DMS153 treated with DMSO at 0.1 percent for 48 hours (cell line): Measurements from ENCODE around the gene TLE4.
"Not testable (repeated sequence)": the region's sequence is repeated elsewhere in the genome, so short reads cannot be mapped to it uniquely, and the experiment has no call there.

Source experiments
- DNase-seq: peaks from one replicate; lab custom pipeline; 2025; ENCODE audit not compliant: unreplicated experiment; lab: John Stamatoyannopoulos, UW

Gene TLE4

DNA sequence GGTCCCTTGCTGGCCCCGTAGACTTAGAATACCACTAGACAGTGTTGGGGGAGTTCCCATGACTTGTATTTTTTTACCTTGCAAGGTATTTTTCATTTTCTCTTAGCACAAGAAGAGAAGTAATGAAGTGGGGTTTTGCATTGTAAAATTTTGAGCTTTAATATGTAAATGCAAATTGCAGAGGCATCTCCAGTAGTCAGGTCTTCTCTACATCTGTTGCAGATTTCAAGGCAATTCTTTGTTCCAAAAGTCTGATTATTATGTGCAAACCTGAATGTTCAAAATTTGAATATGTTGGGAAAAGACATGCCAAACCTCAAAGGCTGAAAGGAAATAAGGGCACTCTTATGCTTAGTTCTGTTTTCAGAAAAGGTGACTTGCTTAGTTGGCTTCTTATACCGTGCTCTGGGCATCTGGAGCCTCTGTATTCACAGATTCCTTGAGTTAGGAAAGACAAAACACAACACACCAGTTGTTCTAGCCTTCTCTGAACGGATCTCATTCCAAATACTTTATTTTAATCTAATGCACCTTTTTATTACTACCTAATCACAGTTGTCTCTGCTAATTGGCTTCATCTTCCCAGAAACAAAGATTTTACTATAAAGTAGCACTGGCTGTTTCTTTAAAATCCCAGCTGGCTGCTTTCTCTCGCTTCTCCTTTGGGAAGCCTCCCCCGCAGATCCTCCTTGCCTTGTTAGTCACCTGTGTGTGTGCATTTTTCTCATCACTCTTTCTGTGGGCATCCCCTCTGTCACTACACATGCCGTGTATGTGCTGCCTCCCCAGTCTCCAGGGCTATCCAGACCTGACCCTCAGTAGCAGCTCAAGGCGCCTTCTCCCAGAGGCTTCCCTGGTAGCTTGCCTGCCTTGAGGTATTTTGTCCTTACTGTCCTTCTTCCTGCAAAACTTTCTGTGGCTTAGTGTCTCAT, 138.2 kb downstream of the TLE4 start:
- DNase-seq, result no peak

DNA sequence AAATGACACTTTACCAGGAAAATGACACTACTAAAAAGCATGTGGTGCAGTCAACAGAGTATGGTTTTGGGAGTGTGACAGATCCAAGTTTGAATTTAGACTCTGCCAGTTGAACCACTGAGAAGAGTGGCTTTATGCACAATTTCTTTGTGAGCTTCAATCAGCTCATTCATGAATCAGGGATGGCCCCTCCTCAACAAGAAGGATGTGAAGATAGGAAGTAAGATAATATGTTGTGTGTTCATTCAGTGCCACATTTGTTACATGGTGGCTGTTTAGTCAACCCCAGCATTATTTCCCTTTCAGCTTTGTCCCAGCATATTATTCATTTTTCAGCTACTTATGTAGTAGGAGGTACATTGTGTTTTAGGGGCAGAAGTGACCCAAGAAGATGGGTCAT, 140.1 kb downstream of the TLE4 start:
- DNase-seq, result no peak

DNA sequence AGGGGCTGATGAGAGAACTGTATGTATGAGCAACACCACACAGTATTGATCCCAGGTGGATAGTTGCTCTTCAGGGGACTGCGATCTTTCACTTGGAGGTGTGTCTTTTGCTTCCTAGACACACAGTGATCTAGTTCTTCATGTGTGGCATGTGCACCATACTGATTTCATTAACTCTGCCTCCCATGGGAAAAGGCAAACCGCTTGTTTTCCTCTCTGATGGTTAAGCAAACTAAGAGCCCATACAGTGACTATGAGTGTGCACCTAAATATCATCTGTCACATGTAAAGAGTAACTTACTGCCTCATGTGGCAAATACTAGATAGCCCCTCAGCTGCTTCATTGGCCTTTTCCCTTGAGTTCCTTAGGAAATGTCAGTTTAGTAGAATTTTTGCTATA, 147.3 kb downstream of the TLE4 start:
- no peak for DNase-seq

DNA sequence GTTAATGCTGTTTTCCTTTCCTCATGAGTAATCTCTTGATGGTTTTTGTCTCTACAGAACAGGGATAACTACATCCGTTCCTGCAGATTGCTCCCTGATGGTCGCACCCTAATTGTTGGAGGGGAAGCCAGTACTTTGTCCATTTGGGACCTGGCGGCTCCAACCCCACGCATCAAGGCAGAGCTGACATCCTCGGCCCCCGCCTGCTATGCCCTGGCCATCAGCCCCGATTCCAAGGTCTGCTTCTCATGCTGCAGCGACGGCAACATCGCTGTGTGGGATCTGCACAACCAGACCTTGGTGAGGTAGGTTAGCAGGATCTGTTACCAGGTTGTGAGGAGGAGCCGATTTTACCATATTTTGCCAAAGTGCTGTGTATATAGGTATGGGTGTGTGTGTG, 148.2 kb downstream of the TLE4 start:
- no peak for DNase-seq

DNA sequence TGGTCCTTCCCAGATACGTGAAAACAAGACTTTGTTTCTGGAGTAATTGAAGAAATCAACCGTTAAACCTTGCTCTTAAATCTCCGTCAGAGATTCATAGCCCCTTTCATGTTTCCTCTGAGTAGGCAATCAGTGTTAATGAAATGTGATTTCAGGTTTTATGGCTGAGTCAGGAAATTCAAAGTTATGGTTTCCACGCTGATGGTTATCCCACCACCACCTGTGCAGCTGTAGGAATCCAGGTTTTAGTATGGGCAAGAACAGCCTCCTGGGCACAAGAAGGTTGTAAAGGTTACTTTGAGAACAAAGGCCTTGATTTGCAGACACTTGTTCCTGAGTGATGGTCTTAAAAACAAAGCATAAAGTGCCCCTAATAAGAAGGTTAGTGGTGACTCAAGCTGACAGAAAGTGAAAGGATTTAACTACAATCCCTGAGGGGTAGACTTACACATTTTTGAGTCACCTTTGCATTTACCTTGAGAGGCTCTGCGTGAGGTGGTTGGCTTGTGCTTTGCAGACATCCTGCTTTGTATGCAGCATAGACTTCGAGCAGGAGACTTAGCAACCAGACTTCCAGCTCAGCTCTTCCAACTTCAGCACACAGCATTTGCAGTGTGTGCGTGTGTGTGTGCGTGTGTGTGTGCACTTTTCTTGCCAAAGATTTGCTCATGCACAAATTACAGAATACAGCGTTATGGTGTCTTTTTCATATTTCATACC, 159.6 kb downstream of the TLE4 start:
- no peak for DNase-seq

DNA sequence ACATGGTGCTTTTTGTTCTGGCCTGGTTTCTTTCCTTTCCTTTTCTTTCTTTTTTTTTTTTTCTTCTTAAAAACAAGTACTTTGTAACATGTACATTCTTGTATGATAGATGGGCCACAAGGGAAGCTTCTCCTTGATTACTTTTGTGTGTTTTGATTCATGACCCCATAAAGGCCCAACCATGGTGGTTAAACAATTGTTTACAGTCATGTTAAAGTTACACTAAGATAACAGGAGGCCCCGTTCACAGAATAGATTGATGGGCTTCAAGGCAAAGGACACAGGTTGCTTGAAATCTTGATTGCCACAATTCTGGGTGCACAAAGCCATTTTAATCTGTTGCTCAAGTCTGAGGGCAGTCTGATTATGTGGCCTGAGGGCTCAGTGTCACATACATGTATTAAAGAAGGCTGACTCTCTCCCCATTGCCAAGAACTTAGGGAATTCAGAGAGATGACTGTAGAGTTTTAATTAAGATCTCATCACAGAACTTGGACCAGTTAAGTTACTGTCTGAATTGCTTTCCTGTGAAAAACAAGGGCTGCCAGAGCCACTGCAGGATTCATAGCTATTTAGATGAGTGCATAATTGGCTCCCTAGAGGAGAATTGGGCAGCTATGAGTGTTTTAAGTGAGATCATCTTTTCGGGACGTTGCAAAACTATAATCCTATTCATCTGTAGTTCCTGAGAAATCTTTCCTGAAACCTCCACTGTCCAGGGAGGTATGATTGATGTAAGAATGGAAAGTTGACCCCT, 163.4 kb downstream of the TLE4 start:
- no peak for DNase-seq

DNA sequence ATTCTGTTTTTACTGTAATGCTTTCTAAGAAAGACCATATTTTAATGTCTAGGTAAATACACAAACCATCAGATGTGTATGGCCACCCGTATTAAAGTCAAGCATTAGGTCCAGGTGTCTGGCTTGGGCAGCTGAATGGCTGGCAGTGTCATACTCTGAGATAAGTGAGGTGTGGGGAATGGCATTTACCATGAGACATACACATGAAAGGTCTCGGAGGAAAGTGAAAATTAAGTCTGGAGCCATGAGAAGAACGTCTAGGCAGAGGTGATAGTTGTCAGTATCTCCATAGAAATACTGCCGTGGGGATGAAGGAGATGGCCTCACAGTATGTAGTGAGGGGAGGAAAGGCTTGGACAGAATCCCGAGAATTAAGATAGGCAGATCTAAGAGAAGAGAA, 164.3 kb downstream of the TLE4 start:
- DNase-seq, result no peak

DNA sequence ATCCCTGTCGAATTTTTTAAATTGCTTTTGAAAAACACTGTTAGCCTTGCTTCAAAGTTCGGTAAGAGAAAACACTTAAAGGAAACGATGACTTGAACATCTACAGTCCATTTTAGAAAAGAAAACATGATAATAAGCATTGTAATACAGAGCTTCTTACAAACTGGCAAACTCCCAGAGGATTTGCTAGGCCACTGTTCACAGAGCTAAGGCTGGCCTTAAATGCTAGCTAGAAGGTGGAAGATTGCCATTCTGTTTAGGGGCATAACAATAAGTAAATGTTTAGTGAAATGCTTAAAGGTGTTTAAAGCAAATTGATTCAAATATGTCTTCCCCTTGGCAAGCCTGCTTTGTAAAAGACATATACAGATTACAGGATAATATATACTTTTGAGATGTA, 169.6 kb downstream of the TLE4 start:
- no peak for DNase-seq

DNA sequence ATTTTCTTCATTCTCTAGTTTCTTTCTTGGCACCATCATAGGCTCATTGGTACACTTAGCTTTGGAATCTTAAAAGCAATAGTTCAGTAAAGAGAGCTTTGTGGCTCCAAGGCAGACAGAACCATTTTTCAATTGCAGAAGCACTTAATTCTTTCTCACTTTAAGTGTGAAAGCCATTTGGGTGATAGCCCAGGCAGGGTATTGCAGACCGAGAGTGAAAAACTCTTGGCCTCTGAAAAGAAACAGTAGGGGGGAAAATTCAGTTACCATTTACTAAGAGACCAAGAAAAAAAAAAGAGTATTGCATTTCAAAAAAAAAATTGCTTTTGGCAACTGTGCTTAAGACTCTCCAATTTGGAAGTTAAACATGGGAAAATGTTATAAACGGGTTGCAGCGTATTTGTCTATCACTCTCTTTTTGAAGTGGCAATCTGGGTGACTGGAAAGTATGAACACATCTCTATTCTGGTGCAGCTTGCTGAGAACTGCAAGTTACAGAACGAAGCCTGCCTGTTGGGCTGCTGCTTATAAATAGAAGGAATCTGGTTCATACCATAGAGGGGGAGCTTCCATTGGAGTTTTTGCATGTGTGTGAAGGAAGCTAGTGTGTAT, 170.5 kb downstream of the TLE4 start:
- no peak for DNase-seq

DNA sequence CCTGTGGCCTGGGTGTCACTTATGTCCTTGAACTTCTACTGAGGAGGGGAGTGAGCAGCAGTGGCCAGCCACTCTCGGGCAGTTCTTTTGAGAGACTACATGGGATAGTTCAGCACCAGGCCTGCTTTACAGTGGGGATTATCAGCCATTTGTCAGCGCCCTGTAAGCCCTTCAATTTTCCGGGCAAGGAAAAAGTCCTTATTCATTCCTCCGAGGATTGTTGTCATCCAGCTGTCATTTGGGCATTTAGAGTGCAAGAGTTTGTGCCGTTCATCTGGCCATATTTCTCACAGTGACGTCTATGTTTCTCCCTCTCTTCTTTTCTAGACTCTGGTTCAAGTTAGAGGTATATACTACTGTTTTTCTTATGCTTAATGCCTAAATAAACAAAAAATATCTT, 172.8 kb downstream of the TLE4 start:
- no peak for DNase-seq

DNA sequence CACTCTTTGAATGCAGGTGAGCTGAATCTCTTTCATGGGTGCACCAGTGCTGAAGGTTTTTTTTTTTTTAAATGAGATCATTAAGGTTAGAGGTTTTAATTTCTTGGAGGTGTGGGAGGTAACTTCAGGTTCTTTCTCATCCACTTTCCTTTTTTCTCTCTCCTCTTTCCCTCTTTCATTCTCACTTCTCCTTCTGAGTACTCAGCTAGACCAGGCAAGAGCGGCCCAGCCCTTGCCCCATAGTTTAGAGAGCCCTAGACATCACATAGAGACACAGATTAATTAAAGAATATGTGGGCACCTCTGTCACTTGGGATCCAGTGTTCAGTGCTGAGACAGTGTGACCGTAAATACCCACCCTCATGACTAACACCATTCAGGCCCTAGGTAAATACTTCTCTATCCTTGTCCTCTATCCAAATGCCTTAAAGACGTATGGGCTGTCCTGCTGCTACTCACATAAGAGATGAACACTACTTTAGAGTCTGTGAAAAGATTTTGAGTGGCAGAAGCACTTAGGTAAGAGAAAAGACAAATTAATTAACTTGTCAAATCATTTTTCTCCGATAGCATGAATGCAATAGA, 174.1 kb downstream of the TLE4 start:
- no peak for DNase-seq

DNA sequence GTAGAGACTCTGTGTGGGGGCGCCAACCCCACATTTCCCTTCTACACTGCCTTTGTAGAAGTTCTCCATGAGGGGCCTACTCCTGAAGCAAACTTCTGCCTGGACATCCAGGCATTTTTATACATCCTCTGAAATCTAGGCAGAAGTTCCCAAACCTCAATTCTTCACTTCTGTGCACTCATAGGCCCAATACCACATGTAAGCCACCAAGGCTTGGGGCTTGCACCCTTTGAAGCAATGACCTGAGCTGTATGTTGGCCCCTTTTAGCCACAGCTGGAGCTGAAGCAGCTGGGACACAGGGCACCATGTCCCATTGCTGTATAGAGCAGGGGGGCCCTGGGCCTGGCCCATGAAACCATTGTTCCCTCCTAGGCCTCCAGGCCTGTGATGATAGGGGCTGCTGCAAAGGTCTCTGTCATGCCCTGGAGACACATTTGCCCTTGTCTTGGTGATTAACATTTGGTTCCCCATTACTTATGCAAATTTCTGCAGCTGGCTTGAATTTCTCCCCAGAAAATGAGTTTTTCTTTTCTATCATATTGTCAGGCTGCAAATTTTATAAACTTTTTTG, 180.2 kb downstream of the TLE4 start:
- DNase-seq, result not testable (repeated sequence)

DNA sequence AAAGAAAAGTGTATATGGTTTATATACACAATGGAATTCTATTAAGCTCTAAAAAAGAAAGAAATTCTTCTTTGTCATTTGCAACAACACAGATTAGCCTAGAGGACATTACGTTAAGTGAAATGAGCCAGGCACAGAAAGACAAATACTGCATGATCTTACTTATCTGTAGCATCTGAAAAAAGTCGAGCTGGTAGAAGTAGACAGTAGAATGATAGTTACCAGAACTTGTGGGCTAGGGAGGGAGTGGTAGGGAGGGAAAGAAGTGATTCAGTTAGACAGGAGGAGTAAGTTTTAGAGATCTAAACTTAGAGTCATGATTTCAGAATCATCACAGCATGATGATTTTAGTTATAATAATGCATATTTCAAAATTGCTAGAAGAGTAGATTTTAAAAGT, 184.6 kb downstream of the TLE4 start:
- DNase-seq, result no peak

DNA sequence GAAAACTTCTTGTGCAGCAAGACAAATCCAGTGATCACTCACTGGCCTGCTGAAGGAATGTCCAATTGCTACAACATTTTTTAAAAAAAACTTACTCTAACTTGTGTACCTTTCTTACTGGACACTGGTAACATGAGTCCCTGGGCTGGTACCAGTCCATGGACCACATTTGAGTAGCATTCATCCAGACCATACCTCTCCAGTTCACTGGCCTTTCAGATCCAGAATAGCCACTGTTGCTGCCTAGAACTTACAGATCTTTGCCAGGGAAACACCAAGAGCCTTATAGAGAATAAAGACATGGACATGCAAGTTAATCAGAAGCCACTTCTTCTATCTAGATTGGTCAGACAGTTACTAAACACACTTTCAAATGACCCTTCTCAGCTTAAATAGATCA, 185.3 kb downstream of the TLE4 start:
- no peak for DNase-seq

DNA sequence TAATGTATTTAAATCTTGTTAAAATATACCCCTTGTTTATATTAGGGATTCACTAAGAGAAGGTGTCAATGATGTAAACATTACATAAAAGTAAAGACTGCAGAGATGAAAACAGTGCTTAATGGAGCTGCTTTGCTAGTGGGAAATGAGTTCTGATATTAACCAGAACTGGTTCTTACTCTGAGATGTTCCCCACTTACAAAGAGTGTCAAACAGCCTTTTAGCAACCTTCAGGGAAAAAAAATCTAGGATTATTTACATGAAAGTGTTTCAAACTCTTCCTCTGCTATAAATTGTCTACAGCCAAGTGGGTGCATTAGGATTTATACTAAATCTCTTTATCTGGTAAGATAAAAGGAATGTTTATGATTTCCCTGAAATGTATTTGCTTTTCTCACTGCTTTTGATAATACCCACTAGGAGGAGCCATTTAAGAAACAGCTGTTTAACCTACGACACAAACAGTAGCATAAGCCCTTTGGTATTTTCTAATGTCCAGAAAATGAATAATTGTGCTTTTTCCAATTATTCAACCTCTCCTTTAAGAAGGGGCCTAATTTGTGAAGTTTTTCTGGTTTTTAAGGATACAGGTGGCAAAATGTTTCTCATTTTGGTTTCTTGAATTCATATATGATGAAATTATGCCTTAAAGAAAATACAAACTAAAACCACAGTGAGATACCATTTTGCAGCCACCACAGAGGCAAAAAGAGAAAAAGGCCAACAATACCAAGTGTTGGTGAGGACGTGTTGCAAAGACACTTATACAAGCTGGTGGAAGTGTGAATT, 186.3 kb downstream of the TLE4 start:
- no peak for DNase-seq

DNA sequence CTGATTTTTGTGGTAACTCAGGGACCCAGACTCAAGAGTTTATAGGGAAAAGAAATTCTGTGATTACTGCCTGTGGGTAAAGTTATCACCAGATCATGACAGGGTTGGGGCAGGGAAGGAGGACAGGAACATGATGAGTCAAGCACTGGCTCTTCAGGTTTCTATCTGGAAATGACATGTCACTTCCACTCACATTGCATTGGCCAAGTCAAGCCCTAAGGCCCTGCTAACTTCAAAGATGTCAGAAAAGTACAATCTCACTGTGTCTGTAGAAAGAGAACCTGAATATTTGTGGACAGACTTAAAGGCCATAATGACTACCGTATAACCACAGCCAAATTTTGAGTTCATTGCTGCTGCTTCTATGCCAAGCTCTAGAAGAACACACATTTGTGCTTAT, 187.7 kb downstream of the TLE4 start:
- no peak for DNase-seq

DNA sequence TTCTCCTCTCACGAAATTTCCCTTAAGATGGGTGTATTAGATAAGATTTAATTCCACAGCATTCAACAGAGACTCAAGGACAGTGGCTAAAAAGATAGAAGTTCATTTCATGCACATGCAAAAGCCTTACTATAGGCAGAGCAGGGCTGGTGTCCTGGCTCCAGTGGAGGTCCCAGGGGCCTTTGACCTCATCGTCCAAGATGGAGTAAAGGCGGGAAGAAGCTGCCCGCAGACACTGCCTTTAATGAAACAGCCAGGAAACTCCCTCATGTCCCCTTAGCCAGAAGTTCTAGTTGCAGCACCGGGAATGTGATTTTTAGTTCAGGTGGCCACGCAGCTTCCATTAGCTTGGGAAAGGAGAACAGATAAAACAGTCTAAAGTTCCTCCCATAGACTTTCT, 190.3 kb downstream of the TLE4 start:
- DNase-seq, result no peak

DNA sequence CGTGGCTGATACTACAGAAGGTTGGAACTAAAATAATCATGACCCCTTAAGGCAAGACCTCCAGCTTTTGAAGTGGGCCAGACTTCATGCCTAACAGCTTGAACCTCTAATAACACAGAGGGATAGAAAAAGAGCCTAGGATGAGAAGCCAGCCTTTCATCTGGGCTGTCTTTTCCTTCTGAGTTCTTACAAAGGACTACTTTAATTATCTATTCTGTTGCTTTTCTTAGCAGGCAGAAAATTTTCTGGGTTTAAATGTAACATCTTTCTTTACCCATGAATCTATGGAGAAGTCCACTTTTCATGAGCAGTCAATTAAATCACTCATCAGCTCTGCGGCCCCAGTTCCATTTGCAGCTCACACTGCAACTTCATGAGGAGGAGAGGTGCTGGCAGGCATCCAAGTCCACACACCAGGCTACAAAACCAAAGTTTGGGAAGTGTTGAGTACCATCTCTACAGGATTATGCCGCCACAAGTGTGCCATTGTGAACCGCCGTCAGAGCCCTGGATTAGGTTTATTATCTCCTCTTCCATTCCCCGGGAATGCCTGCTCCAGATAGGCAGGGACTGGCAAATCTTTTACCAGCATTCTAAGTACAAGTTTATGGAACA, 192.0 kb downstream of the TLE4 start:
- no peak for DNase-seq

DNA sequence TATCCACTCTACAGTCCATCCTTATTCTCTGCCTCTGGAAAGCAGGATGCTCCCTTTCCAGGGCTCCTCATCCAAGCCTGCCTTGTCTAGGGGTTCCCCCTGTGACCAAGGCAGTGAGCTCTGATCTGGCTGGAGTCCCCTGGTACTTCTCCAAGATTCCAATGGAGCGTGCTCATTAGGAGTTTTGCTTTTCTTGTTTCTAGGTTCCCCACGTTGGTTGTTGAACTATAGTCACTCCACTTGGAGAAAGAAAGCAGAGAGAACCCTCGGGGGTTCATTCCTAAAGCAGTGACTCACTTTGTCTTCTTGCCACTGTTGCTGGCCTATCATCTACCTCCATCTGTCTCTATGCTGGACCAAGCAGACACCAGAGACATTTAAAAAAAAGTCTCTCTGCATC, 192.6 kb downstream of the TLE4 start:
- DNase-seq, result no peak
